ENCODE data around the gene WHRN. TPM values are rescaled to one million over a fixed set of nuclear protein-coding genes. Genes with fewer than 3 reads are reported as not detected.

Gene WHRN
- total RNA-seq, 1 donor from 2014 or later = 6.2 TPM

GRCh38 chr9:114410910-114411309 is 94.4 kb downstream of the WHRN start:
- Histone ChIP-seq H3K9me3 (no peaks in the 10 kb centered on the region), H3K36me3 (no peaks in the 10 kb centered on the region), H3K27me3 (ENCODE audit: low read depth) (no peaks in the 10 kb centered on the region), H3K27ac (no peak overlapping the region), H3K4me3 (no peak overlapping the region), H3K4me1 (peaks cover 10% of the 10 kb centered on the region)
- TF ChIP-seq CTCF (IDR thresholded peaks at IDR 0.05) = no peak
- no peak for ATAC-seq
- intact Hi-C loops (cut with DNase I) = no loop called here
- no peak for DNase-seq

GRCh38 chr9:114409842-114410241 is 95.4 kb downstream of the WHRN start:
- Histone ChIP-seq H3K9me3 (no peaks in the 10 kb centered on the region), H3K36me3 (no peaks in the 10 kb centered on the region), H3K27ac (no peak overlapping the region), H3K4me3 (no peak overlapping the region), H3K27me3 (ENCODE audit: low read depth) (no peaks in the 10 kb centered on the region), H3K4me1 (peaks cover 18% of the 10 kb centered on the region)
- no peak for TF ChIP-seq CTCF (IDR thresholded peaks at IDR 0.05)
- ATAC-seq (no peak), DNase-seq (no peak)
- intact Hi-C loops (cut with DNase I) = loop anchor here (10.0 kb wide), 1 partner anchor 245 kb away; the partner anchor contains the start of gene TEX53

GRCh38 chr9:114409103-114409780 is 96.0 kb downstream of the WHRN start:
- no peak for DNase-seq
- Histone ChIP-seq H3K9me3 (no peaks in the 10 kb centered on the region), H3K27ac (no peak overlapping the region), H3K36me3 (no peaks in the 10 kb centered on the region), H3K4me3 (no peak overlapping the region), H3K4me1 (peaks cover 12% of the 10 kb centered on the region), H3K27me3 (ENCODE audit: low read depth) (no peaks in the 10 kb centered on the region)
- no peak for ATAC-seq
- intact Hi-C loops (cut with DNase I) = loop anchor here (10.0 kb wide), 1 partner anchor 246 kb away; the partner anchor contains the start of gene TEX53
- no peak for TF ChIP-seq CTCF (IDR thresholded peaks at IDR 0.05)

GRCh38 chr9:114408645-114409044 is 96.6 kb downstream of the WHRN start:
- no peak for TF ChIP-seq CTCF (IDR thresholded peaks at IDR 0.05)
- no peaks in the 10 kb centered on the region for H3K27me3 ChIP-seq (ENCODE audit: low read depth)
- no peak overlapping the region for H3K27ac ChIP-seq
- ATAC-seq (no peak), DNase-seq (no peak)
- H3K36me3 ChIP-seq = no peaks in the 10 kb centered on the region
- H3K9me3 ChIP-seq = no peaks in the 10 kb centered on the region
- H3K4me3 ChIP-seq = no peak overlapping the region
- intact Hi-C loops (cut with DNase I) = loop anchor here (10.0 kb wide), 1 partner anchor 246 kb away; the partner anchor contains the start of gene TEX53
- peaks cover 8% of the 10 kb centered on the region for H3K4me1 ChIP-seq

GRCh38 chr9:114407889-114408288 is 97.4 kb downstream of the WHRN start:
- Histone ChIP-seq H3K27me3 (ENCODE audit: low read depth) (no peaks in the 10 kb centered on the region), H3K36me3 (no peaks in the 10 kb centered on the region), H3K4me1 (peaks cover 8% of the 10 kb centered on the region), H3K9me3 (no peaks in the 10 kb centered on the region), H3K27ac (no peak overlapping the region), H3K4me3 (no peak overlapping the region)
- DNase-seq = no peak
- ATAC-seq = no peak
- intact Hi-C loops (cut with DNase I) = loop anchor here (10.0 kb wide), 1 partner anchor 247 kb away; the partner anchor contains the start of gene TEX53
- TF ChIP-seq CTCF (IDR thresholded peaks at IDR 0.05) = no peak
